Lower lobe of right lung (tissue), 2 donors: ENCODE results near the gene GRAP2. TPM values are rescaled to one million over a fixed set of nuclear protein-coding genes. Genes with fewer than 3 reads are reported as not detected.
"Not testable (repeated sequence)": the region's sequence is repeated elsewhere in the genome, so short reads cannot be mapped to it uniquely, and the experiment has no call there.

Experiments used
- ATAC-seq, 2 donors: fragments of 200-7000 bp; cut with Tn5 transposase; one replicate each; pipeline ENCODE4 v1.9.1; 2020 to 2022; ENCODE audit warnings: mild to moderate bottlenecking in 2 of 2, moderate library complexity in 2 of 2
- DNase-seq: peaks from one replicate; pipeline ENCODE4 v3.0.0-alpha.2; 2020
- H3K27ac ChIP-seq: fragments of 200-600 bp; one replicate; pipeline ENCODE4 v1.8.0; 2022
- H3K27me3 ChIP-seq: fragments of 200-600 bp; one replicate; pipeline ENCODE4 v1.8.0; 2022; ENCODE audit warnings: low read depth
- H3K36me3 ChIP-seq: fragments of 200-600 bp; one replicate; pipeline ENCODE4 v1.8.0; 2022; ENCODE audit warnings: mild to moderate bottlenecking
- H3K4me1 ChIP-seq: fragments of 200-600 bp; one replicate; pipeline ENCODE4 v1.8.0; 2022
- H3K4me3 ChIP-seq: fragments of 200-600 bp; one replicate; pipeline ENCODE4 v1.8.0; 2022; ENCODE audit warnings: mild to moderate bottlenecking
- H3K9me3 ChIP-seq: fragments of 200-600 bp; one replicate; pipeline ENCODE4 v1.8.0; 2022
- intact Hi-C: fragments of 100-400 bp; cut with DNase I; formaldehyde crosslinking; loops from one replicate; pipeline ENCODE4 v1.11.0; 2022
- total RNA-seq: library from RNA; stranded (reverse); fragmentation: NEBNext Ultra II Directional; extraction: Animal tissue kit (Norgen Biotek cat#: 25700); gene quantifications from one replicate; pipeline ENCODE4 v1.2.1, GENCODE V29; 2021
- TF ChIP-seq, protein P1 (sequence below): fragments of 200-600 bp; IDR thresholded peaks from one replicate; pipeline ENCODE4 v1.8.0; 2022; ENCODE audit warnings: antibody characterized with exemption, mild to moderate bottlenecking
- donor health status: DM: no; HTN: yes; CAD: no; lungs with severe emphysema.

GRAP2 gene
- total RNA-seq, 1 donor from 2014 or later: 9.5 TPM

DNA sequence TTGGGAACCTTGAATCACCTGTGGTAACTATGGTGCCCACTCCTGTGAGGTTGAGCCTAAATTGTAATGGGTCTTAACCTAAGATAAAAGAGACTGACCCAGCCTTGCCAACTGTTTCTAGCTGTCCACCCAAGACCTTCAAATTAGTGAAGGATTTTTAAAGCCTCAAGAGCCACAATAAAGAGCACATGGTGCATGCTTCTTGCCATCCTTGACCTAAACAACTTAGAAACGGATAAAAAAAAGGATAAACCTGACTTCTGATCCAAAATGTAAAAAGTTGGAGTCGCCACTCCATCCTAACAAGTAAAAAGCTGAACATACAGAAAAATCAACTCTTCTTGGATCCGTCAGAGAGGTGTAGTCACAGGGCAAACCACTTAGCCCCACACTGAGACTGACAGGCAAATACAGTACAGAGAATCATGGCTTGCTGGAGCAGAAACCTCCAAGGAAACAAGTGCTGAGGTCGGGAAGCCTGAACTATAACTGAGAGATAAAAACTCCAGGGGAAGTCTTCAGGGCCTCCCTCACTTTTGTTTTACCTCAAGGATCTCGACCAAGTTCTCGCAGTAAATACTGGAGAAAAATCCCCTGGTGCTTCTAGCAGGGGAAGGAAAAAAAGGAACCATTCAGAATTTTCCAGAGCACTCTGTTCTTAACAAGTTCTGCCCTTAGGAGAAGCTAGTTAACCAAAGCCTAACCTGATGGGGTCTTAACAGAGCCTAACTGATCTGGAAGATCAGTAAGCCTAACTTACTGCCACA lies 23.6 kb upstream of the GRAP2 start:
- TF ChIP-seq, protein P1, sequence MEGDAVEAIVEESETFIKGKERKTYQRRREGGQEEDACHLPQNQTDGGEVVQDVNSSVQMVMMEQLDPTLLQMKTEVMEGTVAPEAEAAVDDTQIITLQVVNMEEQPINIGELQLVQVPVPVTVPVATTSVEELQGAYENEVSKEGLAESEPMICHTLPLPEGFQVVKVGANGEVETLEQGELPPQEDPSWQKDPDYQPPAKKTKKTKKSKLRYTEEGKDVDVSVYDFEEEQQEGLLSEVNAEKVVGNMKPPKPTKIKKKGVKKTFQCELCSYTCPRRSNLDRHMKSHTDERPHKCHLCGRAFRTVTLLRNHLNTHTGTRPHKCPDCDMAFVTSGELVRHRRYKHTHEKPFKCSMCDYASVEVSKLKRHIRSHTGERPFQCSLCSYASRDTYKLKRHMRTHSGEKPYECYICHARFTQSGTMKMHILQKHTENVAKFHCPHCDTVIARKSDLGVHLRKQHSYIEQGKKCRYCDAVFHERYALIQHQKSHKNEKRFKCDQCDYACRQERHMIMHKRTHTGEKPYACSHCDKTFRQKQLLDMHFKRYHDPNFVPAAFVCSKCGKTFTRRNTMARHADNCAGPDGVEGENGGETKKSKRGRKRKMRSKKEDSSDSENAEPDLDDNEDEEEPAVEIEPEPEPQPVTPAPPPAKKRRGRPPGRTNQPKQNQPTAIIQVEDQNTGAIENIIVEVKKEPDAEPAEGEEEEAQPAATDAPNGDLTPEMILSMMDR: no peak
- DNase-seq: no peak
- H3K4me1 ChIP-seq: no peaks in the 10 kb centered on the region
- H3K27ac ChIP-seq: no peak overlapping the region
- H3K27me3 ChIP-seq: peaks cover 7% of the 10 kb centered on the region
- no peak overlapping the region for H3K4me3 ChIP-seq
- ATAC-seq: no peak
- intact Hi-C loops: no loop called here
- H3K9me3 ChIP-seq: no peaks in the 10 kb centered on the region
- H3K36me3 ChIP-seq: no peaks in the 10 kb centered on the region

DNA sequence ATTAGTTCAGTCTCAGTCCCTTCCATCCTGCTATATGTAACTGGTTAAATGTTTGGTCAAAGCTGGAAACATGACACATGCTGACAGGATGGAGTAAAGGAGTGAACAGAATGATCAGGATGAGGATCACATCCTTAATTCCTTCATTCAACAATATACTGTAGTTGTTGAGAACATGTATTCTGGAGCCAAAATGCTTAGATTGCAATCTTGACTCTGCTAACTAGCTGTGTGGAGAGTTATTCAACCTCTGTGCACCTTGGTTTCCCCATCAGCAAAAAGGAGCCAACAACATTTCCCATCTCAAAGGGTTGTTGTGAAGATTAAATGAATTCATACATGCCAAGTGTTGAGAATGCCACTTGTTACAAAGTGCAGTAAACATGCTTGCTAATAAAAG lies 20.2 kb upstream of the GRAP2 start:
- Histone ChIP-seq H3K27me3 (peaks cover 7% of the 10 kb centered on the region), H3K36me3 (no peaks in the 10 kb centered on the region), H3K27ac (no peak overlapping the region), H3K4me3 (no peak overlapping the region), H3K4me1 (no peaks in the 10 kb centered on the region), H3K9me3 (no peaks in the 10 kb centered on the region)
- intact Hi-C loops: no loop called here
- no peak for DNase-seq
- ATAC-seq: no peak
- TF ChIP-seq, protein P1: no peak

DNA sequence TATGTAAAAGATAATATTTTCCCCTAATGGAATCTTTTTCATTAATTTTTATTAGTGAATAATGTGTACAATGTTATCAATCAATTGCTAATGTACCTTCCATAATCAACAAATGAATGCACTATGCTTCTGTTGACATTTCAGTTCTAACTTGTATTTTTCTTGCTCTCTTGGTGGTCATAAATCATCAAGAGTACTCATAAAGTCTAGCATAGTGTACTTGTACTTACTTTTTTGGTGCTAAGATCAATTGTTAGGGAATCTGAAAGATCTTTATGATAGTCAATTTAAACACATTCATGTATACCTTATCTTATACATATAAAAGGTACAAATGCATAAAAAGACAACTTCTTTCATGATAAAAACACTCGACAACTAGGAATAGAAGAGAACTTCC lies 17.8 kb upstream of the GRAP2 start:
- H3K27ac ChIP-seq: no peak overlapping the region
- no peaks in the 10 kb centered on the region for H3K27me3 ChIP-seq
- H3K36me3 ChIP-seq: no peaks in the 10 kb centered on the region
- intact Hi-C loops: no loop called here
- DNase-seq (no peak), ATAC-seq (no peak)
- no peak overlapping the region for H3K4me3 ChIP-seq
- no peaks in the 10 kb centered on the region for H3K4me1 ChIP-seq
- TF ChIP-seq, protein P1: no peak
- H3K9me3 ChIP-seq: no peaks in the 10 kb centered on the region

DNA sequence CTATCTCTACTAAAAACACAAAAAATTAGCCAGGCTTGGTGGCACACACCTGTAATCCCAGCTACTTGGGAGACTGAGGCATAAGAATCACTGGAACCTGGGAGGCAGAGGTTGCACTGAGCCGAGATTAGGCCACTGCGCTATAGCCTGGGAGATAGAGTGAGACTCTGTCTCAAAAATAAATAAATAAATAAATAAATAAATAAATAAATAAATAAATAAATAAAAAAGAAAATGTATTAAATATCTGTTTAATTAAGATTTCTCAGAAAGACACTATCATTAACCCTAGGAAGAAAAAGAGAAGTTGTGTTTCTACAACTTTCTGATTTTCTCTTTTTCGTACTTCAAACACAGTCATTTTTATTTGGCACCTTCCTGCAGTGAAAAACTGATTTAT lies 11.0 kb upstream of the GRAP2 start:
- intact Hi-C loops, H3K27ac ChIP-seq, H3K27me3 ChIP-seq, DNase-seq, ATAC-seq, H3K4me3 ChIP-seq, H3K9me3 ChIP-seq, H3K4me1 ChIP-seq, H3K36me3 ChIP-seq: not testable (repeated sequence)

DNA sequence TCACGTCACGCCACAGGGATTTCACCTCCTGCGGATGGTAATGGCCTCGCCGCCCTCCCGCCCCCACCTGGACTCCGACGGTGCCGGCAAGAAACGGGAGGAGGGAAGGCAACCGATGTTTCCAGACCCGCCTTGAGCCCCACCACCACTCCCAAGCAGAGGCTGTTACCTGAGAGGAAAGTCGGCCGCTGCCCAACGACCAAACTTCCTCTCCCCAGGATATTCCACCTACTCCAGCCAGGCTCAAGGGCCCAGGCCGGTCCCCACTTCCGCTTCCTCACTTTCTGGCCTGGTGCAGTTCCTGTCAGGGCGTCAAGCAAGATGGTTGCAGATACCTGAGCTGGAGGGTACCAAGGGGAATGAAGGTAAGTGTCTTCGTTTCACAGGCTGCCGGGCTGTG lies 7.4 kb upstream of the GRAP2 start, which contains the start of gene ENTHD1:
Gene ENTHD1, minus strand, starts transcription at position 235 of the 400 bp plus-strand sequence. CDS start 6,012 bp downstream, outside the sequence.
- H3K36me3 ChIP-seq: no peaks in the 10 kb centered on the region
- no peaks in the 10 kb centered on the region for H3K9me3 ChIP-seq
- intact Hi-C loops: no loop called here
- no peak within 1 kb of the TSS for H3K4me3 ChIP-seq
- no peak for DNase-seq
- TF ChIP-seq, protein P1: no peak
- ATAC-seq: no peak
- peaks cover 3% of the 10 kb centered on the region for H3K4me1 ChIP-seq
- H3K27ac ChIP-seq: no peak within 1 kb of the TSS
- H3K27me3 ChIP-seq: no peaks in the 10 kb centered on the region

DNA sequence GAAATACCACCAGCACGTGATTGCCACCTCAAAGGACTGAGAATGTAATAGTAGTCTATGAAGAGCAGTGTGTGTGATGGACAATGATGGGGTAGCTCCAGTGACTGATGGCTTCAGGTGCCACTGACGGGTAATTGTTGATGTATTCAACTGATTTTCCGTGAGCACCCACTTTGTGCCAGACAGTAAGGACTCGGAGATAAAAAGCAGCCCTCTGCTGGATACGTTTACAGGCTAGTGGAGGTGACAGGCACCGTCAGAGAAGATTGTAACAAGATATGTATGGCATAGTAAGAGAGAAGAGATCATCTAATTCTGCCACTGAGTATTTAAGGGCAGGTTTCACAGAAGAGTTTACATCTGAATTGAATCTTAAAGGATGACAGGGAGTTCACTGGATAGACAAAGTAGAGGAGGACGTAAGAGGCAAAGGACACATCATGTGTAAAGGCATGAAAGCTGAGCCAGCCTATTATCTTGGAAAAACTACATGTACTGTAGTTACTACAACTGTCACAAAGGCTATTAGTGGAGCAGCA lies 6.3 kb upstream of the GRAP2 start:
- TF ChIP-seq, protein P1: no peak
- H3K27me3 ChIP-seq: no peaks in the 10 kb centered on the region
- intact Hi-C loops: no loop called here
- H3K4me3 ChIP-seq: no peak overlapping the region
- DNase-seq: no peak
- no peak overlapping the region for H3K27ac ChIP-seq
- H3K4me1 ChIP-seq: peaks cover 12% of the 10 kb centered on the region
- no peaks in the 10 kb centered on the region for H3K9me3 ChIP-seq
- ATAC-seq: no peak
- H3K36me3 ChIP-seq: no peaks in the 10 kb centered on the region
